ENCODE results near the gene RAB3GAP1. TPM values are rescaled to one million over a fixed set of nuclear protein-coding genes. Genes with fewer than 3 reads are reported as not detected.
"Not testable (repeated sequence)": the region's sequence is repeated elsewhere in the genome, so short reads cannot be mapped to it uniquely, and the experiment has no call there.

RAB3GAP1 gene
- total RNA-seq, 1 donor from 2014 or later = 50.1 TPM

- no peak for DNase-seq (ENCODE audit: extremely low read depth, low read depth, low spot score)
Observed at GRCh38 chr2:135052997-135053474, 944 bp downstream of the RAB3GAP1 start.

- DNase-seq (ENCODE audit: extremely low read depth, low read depth, low spot score) = no peak
Observed at GRCh38 chr2:135055182-135055786, 3.2 kb downstream of the RAB3GAP1 start.

GRCh38 chr2:135056790-135057189, 4.7 kb downstream of the RAB3GAP1 start:
- DNase-seq (ENCODE audit: extremely low read depth, low read depth, low spot score) = no peak

GRCh38 chr2:135059577-135059976, 7.5 kb downstream of the RAB3GAP1 start:
- no peak for DNase-seq (ENCODE audit: extremely low read depth, low read depth, low spot score)

- no peak for DNase-seq (ENCODE audit: extremely low read depth, low read depth, low spot score)
Observed at GRCh38 chr2:135063210-135063609, 11.1 kb downstream of the RAB3GAP1 start.

- no peak for DNase-seq (ENCODE audit: extremely low read depth, low read depth, low spot score)
Observed at GRCh38 chr2:135064149-135064548, 12.1 kb downstream of the RAB3GAP1 start.

GRCh38 chr2:135066710-135067109, 14.6 kb downstream of the RAB3GAP1 start:
- DNase-seq (ENCODE audit: extremely low read depth, low read depth, low spot score) = no peak

GRCh38 chr2:135072125-135072997, 20.3 kb downstream of the RAB3GAP1 start:
- DNase-seq (ENCODE audit: extremely low read depth, low read depth, low spot score) = no peak

GRCh38 chr2:135074216-135074615, 22.1 kb downstream of the RAB3GAP1 start:
- DNase-seq (ENCODE audit: extremely low read depth, low read depth, low spot score) = no peak

- DNase-seq (ENCODE audit: extremely low read depth, low read depth, low spot score) = no peak
Observed at GRCh38 chr2:135076556-135076955, 24.5 kb downstream of the RAB3GAP1 start.

- no peak for DNase-seq (ENCODE audit: extremely low read depth, low read depth, low spot score)
Observed at GRCh38 chr2:135078417-135078816, 26.3 kb downstream of the RAB3GAP1 start.

- no peak for DNase-seq (ENCODE audit: extremely low read depth, low read depth, low spot score)
Observed at GRCh38 chr2:135086222-135086621, 34.1 kb downstream of the RAB3GAP1 start.

- not testable (repeated sequence) for DNase-seq (ENCODE audit: extremely low read depth, low read depth, low spot score)
Observed at GRCh38 chr2:135089597-135089996, 37.5 kb downstream of the RAB3GAP1 start.

- DNase-seq (ENCODE audit: extremely low read depth, low read depth, low spot score) = no peak
Observed at GRCh38 chr2:135091681-135092080, 39.6 kb downstream of the RAB3GAP1 start.

- DNase-seq (ENCODE audit: extremely low read depth, low read depth, low spot score) = no peak
Observed at GRCh38 chr2:135093193-135093592, 41.1 kb downstream of the RAB3GAP1 start.

GRCh38 chr2:135093670-135094330, 41.7 kb downstream of the RAB3GAP1 start:
- no peak for DNase-seq (ENCODE audit: extremely low read depth, low read depth, low spot score)

- no peak for DNase-seq (ENCODE audit: extremely low read depth, low read depth, low spot score)
Observed at GRCh38 chr2:135094508-135094907, 42.4 kb downstream of the RAB3GAP1 start.

GRCh38 chr2:135095591-135095990, 43.5 kb downstream of the RAB3GAP1 start:
- no peak for DNase-seq (ENCODE audit: extremely low read depth, low read depth, low spot score)

- DNase-seq (ENCODE audit: extremely low read depth, low read depth, low spot score) = no peak
Observed at GRCh38 chr2:135096665-135097446, 44.8 kb downstream of the RAB3GAP1 start.

GRCh38 chr2:135097532-135098231, 45.6 kb downstream of the RAB3GAP1 start:
- DNase-seq (ENCODE audit: extremely low read depth, low read depth, low spot score) = no peak

All from glomerular endothelial cell (primary cell).